ENCODE results near the gene STUM.
"Not testable (repeated sequence)": the region's sequence is repeated elsewhere in the genome, so short reads cannot be mapped to it uniquely, and the experiment has no call there.

Gene STUM, protein sequence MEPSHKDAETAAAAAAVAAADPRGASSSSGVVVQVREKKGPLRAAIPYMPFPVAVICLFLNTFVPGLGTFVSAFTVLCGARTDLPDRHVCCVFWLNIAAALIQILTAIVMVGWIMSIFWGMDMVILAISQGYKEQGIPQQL

GRCh38 chr1:226548256-226549093 is at the start of gene STUM:
TSS of gene STUM (plus strand) at chr1:226548764. CDS start at chr1:226548905, 141 bp downstream.
- no peak for DNase-seq

GRCh38 chr1:226499699-226500098 is 48.9 kb upstream of the STUM start:
- not testable (repeated sequence) for DNase-seq

DNA sequence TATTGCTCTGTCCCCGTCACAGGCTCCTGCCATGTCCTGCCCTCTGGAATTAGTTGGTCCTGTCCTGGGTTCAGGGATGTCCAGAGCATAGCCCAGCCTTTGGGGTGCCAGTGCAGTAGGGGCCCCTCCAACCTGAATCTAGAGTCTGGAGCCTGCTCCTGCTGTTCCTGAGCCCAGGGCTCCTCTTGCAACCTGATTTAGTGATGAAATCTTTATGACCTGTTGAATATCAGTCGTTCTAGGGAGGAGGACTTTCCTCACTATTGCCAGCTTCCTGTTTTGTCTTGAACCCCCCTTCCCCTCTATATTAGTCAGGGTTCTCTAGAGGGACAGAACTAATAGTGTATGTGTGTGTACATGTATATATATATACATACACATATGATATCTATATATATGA is 42.5 kb upstream of the STUM start:
- DNase-seq, result no peak

GRCh38 chr1:226506921-226507320 is 41.6 kb upstream of the STUM start:
- DNase-seq, result no peak

- no peak for DNase-seq
Observed at GRCh38 chr1:226510453-226510852, 38.1 kb upstream of the STUM start.

DNA sequence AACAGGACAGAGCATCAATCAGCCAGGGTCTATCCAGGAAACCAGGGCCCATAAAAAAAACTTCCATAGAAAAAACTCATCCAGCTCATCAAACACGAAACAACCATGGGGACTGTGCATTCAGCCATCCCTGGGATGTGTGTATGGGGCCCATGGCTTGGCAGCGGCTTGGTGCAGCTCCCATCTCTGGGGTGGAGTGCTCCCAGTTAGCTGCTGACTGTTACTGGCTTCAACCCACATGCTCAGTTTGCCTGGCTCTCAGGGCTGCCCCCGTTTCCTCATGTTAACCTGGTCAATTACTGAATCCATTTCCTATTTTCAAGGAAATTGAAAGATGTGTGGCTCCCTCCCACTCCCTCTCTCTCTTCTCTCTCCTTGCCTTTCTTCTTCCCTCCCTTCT is 37.3 kb upstream of the STUM start:
- DNase-seq, result no peak

- no peak for DNase-seq
Observed at GRCh38 chr1:226512076-226512728, 36.4 kb upstream of the STUM start.

DNA sequence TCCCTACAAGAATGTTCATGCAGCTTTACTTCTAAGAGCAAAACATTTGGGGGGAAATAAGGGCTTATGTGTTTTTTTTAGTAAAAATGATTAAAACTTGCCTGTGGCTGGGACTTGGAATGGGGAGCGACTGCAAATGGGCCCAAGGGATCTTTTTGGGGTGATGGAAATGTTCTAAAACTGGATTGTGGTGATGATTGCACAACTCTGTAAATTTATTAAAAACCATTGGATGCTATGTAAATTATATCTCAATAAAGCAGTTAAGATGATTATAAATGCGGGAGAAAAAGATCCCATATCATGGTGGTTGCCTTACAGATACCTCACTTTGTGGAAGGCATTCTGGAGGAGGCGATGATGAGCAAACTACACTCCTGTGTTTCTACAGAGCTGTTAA is 30.2 kb upstream of the STUM start:
- no peak for DNase-seq

DNA sequence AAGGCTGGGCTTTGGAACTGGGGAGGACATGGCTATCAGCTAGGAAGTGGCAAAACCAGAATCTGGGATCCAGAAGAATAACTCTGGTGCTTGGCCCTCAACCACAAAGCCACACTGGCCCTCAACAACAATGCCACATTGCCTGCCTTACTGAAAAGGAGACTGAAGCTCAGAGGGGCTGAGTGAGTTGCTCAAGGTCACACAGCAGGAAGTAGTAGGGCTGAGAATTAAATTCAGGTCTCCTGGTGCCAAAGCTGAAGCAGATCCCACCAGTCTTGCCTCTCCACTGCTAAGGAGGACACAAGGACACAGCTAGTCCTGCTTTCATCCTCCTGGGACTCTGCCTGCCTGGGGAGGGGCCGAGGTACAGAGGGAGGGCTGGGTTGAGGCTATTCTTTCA is 29.4 kb upstream of the STUM start:
- no peak for DNase-seq

DNA sequence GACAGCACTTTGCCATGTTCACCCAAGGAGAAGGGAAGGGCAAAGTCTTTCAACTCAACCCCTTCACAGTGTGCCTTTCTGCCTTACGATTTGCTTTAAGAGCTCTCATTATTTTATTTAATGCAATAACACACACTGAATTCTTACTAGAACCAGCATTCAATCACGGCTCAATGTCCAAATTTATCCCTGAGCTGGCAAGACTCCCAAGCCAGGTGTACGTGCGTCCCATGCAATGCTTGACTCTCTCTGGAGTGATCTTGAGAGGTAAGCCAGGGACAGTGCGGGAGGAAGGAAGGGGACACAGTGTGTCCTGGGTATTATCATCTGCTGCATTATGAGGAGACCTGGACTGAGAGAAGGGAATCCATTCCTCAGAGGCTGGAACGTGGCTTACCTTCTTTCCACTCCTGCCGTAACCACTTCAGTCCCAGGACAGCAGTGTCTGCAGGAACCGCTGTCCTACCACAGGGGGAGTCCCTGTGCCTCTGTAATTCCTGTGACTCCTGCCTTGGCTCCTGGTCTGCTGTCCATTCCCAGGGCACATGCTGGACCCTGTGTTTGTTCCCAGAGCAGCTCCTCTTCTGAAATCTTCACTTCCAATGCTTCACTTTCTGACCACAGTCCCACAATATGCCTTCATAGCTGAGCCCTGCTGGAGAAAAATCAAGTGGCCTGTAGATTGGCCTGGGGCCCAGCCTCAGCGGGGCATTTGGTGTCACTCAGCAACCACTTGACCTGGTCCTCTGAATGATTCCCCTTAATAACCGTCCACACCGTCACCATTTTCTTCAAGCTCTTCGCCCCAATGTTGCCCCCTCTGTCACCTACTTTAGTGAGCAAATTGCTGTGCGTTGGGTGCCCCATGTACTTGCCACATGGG is 28.6 kb upstream of the STUM start:
- no peak for DNase-seq

- DNase-seq, result no peak
Observed at GRCh38 chr1:226520640-226521355, 27.8 kb upstream of the STUM start.

DNA sequence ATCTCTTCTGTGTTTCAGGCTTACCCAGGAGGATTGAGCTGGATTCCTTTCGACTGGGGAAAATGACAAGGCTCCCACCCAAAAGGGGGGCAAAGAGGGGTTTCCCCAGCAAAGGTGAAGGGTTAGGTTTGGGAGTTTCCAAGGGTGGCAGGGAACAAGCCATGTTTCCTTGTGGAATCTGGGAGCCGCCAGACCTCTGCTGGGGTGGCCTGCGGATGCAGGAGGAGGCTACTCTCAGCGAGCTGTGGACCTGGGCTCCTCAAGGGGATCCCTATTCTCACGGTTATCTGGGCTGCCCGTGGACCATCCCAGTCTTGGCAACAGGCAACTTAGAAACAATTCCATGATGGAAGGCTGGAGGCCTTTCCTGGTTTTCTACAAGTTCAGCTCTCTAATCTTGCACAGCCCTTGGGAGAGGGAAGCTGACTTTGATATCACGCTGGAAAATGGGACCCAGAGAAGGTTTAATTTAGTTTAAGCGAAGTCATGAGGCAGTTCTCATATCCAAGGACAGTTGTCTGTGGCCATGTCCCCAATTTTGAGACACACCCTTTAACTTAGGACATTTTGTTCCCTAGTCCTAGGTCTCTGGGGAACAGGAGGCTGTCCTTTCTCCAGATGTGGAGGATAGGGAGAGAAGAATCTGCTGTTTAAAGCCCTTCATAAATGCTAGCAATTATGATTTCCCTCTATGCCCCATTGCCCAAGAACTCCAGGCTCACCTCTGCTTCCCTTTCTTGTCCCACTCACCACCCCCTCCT is 24.7 kb upstream of the STUM start:
- DNase-seq, result no peak

DNA sequence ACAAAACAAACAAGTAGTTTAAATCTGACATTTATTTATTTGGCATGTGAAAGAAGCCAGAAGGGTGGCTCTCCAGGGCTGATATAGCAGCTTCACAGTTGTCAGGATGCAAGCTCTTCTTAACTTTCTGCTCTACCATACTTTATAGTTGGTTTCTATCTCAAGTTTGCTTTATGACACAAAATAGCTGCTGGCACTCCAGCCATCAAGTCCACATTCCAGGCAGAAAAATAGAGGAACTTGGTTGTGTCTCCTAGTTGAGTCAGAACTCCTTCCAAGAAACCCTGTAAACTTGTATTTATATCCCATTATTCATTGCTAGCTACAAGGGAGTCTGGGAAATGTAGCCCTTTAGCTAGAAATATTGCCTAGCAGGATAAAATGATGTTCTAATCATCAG is 24.0 kb upstream of the STUM start:
- no peak for DNase-seq

- no peak for DNase-seq
Observed at GRCh38 chr1:226525750-226526149, 22.8 kb upstream of the STUM start.

DNA sequence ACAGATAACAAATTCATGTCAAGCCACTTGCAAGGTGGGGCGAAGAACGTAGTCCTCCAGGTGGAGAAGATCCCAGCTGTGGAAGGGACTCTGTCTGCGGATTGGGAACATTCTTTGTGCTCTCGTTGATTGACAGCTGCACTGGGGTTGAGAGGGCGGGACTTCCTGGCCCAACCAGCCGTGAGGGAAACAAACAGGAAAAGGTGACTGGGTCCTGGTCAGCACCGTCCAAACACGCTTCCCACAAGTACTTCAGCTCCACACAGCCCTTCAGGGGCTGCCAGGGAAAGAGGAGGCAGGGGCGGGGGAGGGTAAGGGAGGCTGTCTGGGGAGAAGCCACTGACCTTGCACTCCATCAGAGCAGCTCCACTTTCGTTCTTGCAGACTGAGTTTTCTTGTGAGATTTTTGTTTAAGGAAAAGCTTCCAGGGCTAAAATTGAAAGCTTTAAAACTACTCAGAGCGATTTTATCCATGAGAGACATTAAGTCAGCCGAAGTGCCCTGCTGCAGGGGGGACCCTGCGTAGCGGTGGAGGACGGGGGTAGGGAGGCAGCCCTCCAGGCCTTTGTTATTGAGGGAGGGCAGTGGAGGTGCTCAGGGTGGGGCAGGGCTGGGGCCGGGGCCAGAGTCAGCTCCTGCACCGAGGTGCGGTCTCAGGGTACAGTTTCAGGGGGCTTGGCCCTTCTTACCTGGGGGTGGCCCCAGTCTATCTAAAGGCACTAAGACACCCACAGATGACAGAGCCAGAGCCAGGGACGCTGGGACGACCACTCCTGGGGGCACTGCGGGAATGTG is 21.6 kb upstream of the STUM start:
- no peak for DNase-seq

DNA sequence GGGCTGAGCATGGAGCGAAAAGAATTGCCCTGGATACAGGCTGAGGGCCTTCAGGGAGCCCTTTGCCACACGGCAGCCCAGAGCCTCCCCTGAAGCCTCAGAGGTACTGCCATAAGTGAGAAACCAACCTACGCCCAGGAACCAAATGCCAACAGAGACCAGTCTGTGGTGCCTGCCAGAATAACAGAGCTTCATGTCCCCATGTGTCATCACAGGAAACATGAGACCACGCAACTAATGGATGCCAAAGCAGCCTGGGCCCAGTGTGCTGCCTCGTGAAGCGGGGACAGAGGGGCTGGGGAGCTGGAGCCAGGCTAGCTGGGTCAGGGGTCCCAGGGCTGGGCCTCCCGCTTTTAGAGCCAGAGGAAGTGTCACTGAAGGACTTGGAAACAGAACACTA is 18.7 kb upstream of the STUM start:
- DNase-seq, result no peak

DNA sequence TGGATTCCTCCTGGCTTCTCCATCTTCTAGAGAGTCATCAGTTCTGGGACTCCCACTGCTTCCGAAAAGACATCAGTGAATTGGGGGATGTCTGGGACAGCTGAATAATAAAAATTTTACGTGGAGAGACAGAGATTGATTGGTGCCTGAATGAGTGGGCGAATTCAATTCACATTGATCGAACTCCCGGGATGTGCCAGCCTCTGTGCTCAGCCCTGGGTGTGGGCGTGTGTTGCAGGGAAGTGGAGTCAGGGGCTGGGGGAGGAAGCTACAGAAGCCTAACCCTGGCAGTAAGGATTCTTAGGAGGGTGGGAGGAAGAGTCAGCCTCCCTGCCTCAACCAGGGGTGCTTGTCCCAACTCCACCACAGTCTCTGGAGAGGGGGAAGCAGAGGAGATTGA is 18.0 kb upstream of the STUM start:
- DNase-seq, result no peak

- DNase-seq, result no peak
Observed at GRCh38 chr1:226531360-226532093, 17.0 kb upstream of the STUM start.

DNA sequence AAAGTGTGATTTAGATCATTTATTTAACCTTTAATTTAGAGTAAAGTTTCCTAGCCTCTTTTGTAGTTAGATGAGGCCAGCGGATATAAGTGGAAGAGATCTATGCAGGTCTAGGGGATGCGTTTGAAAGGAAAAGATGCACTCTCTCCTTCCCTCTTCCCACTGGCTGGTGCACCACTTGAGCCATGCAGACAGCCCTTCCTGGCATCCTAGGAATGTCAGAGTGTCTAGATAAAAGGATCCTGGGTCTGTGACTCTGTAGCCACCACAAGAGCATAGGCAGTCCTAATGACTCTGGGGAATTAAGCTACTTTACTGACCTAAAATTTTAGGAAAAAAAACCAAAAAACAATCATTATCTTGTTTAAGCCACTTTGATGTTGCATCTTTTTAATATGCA is 16.0 kb upstream of the STUM start:
- no peak for DNase-seq

GRCh38 chr1:226533220-226533619 is 15.3 kb upstream of the STUM start:
- DNase-seq, result no peak
